Chondrocyte (in vitro differentiated cells): ENCODE data around the gene TAF6. TPM values are rescaled to one million over a fixed set of nuclear protein-coding genes. Genes with fewer than 3 reads are reported as not detected.

ENCODE experiments used
- DNase-seq: peaks from one replicate; pipeline ENCODE4 v3.0.0; 2021; ENCODE audit warnings: mixed read lengths, low spot score
- H3K27ac Mint-ChIP-seq: one replicate; pipeline ENCODE4 v1.8.0; 2021; ENCODE audit warnings: mild to moderate bottlenecking, moderate library complexity, mixed read lengths; ENCODE audit not compliant: unreplicated experiment
- H3K27me3 Mint-ChIP-seq: 2 replicates; pipeline ENCODE4 v1.8.0; 2021; ENCODE audit warnings: low read depth, mixed read lengths
- H3K36me3 Mint-ChIP-seq: 2 replicates; pipeline ENCODE4 v1.8.0; 2021; ENCODE audit warnings: low read depth, mixed read lengths
- H3K4me1 Mint-ChIP-seq: 2 replicates; pipeline ENCODE4 v1.8.0; 2021; ENCODE audit warnings: low read depth, mild to moderate bottlenecking, mixed read lengths
- H3K4me3 Mint-ChIP-seq: one replicate; pipeline ENCODE4 v1.8.0; 2021; ENCODE audit warnings: mild to moderate bottlenecking, moderate library complexity, mixed read lengths; ENCODE audit not compliant: unreplicated experiment
- H3K9me3 Mint-ChIP-seq: 2 replicates; pipeline ENCODE4 v1.8.0; 2021; ENCODE audit warnings: low read depth, mixed read lengths
- CTCF ChIP-seq: fragments of 200-600 bp; sonication (generic); IDR thresholded peaks from 2 replicates; pipeline ENCODE4 v1.5.0; 2021; ENCODE audit warnings: antibody characterized with exemption, mild to moderate bottlenecking, moderate library complexity
- total RNA-seq: library from RNA; stranded (reverse); gene quantifications from 3 replicates; pipeline ENCODE4 v1.2.1, GENCODE V29; 2021

Gene TAF6
- total RNA-seq, 1 donor from 2014 or later: 54.9 TPM

- TF ChIP-seq CTCF: no peak
- H3K9me3 Mint-ChIP-seq: peaks cover 28% of the 10 kb centered on the region
- no peaks in the 10 kb centered on the region for H3K4me1 Mint-ChIP-seq
- no peaks in the 10 kb centered on the region for H3K27me3 Mint-ChIP-seq
- H3K27ac Mint-ChIP-seq: no peak overlapping the region
- H3K4me3 Mint-ChIP-seq: no peak overlapping the region
- no peak for DNase-seq
- H3K36me3 Mint-ChIP-seq: peaks cover 63% of the 10 kb centered on the region
Observed at GRCh38 chr7:100071018-100071723, 48.0 kb downstream of the TAF6 start.

GRCh38 chr7:100069991-100070390 is 49.2 kb downstream of the TAF6 start:
- peaks cover 53% of the 10 kb centered on the region for H3K36me3 Mint-ChIP-seq
- peaks cover 28% of the 10 kb centered on the region for H3K9me3 Mint-ChIP-seq
- no peak for DNase-seq
- H3K27me3 Mint-ChIP-seq: no peaks in the 10 kb centered on the region
- TF ChIP-seq CTCF: no peak
- no peaks in the 10 kb centered on the region for H3K4me1 Mint-ChIP-seq
- peak overlapping the region; percentile 41 for H3K27ac Mint-ChIP-seq
- no peak overlapping the region for H3K4me3 Mint-ChIP-seq

GRCh38 chr7:100066953-100067352 is 52.2 kb downstream of the TAF6 start:
- H3K27me3 Mint-ChIP-seq: no peaks in the 10 kb centered on the region
- peaks cover 18% of the 10 kb centered on the region for H3K9me3 Mint-ChIP-seq
- TF ChIP-seq CTCF: no peak
- peaks cover 40% of the 10 kb centered on the region for H3K36me3 Mint-ChIP-seq
- DNase-seq: no peak
- no peak overlapping the region for H3K4me3 Mint-ChIP-seq
- no peak overlapping the region for H3K27ac Mint-ChIP-seq
- H3K4me1 Mint-ChIP-seq: no peaks in the 10 kb centered on the region

GRCh38 chr7:100065452-100066186 is 53.5 kb downstream of the TAF6 start:
- no peak overlapping the region for H3K4me3 Mint-ChIP-seq

More at GRCh38 chr7:100065452-100066186, 53.5 kb downstream of the TAF6 start:
- Mint-ChIP-seq H3K4me1 (no peaks in the 10 kb centered on the region), H3K36me3 (peaks cover 32% of the 10 kb centered on the region), H3K9me3 (peaks cover 4% of the 10 kb centered on the region), H3K27me3 (no peaks in the 10 kb centered on the region), H3K27ac (no peak overlapping the region)
- no peak for TF ChIP-seq CTCF
- no peak for DNase-seq
